SK-N-SH (cell line): ENCODE results near the gene AJUBA. TPM values are rescaled to one million over a fixed set of nuclear protein-coding genes. Genes with fewer than 3 reads are reported as not detected.

Experiments used
- CTCF ChIA-PET: fragments of 300-600, 350-600 bp; formaldehyde crosslinking; extraction: SDS; loops from one replicate; lab custom pipeline; 2021; lab: Yijun Ruan, JAX
- POLR2A ChIA-PET: fragments of 350-600 bp; sonication (Branson Sonifier 250); formaldehyde crosslinking; extraction: SDS; loops from one replicate; lab custom pipeline; 2020; ENCODE audit warnings: antibody characterized with exemption, inconsistent platforms; lab: Yijun Ruan, JAX
- DNase-seq: peaks from one replicate; pipeline ENCODE4 v3.0.0; 2012
- H2AFZ ChIP-seq: fragments of 200-600 bp; sonication (generic); 2 replicates; pipeline ENCODE4 v1.8.1; 2016; ENCODE audit warnings: antibody characterized with exemption, mild to moderate bottlenecking, low read depth
- H3F3A ChIP-seq: fragments of 200-600 bp; sonication (generic); replicated peaks from 2 replicates; pipeline ENCODE3; 2016; ENCODE audit warnings: antibody characterized with exemption, mild to moderate bottlenecking; ENCODE audit not compliant: insufficient read depth
- H3K27ac ChIP-seq, 2 experiments: fragments of 200-500 bp in 1 of 2; fragments of 200-600 bp in 1 of 2; sonication (Bioruptor generic) in 1 of 2; sonication (generic), shearing (Covaris generic) in 1 of 2; 2 replicates each; pipeline versions ENCODE4 v1.5.1 to v1.6.1; 2014 to 2016; ENCODE audit warnings: low read depth in 2 of 2, inconsistent platforms in 1 of 2, low read length in 1 of 2, mild to moderate bottlenecking in 1 of 2, mixed read lengths in 1 of 2
- H3K27me3 ChIP-seq: fragments of 200-600 bp; sonication (generic), shearing (Covaris generic); 2 replicates; pipeline ENCODE4 v1.6.1; 2016; ENCODE audit warnings: mixed run types; ENCODE audit not compliant: insufficient read depth
- H3K36me3 ChIP-seq, 2 experiments: fragments of 200-500 bp in 1 of 2; fragments of 200-600 bp in 1 of 2; sonication (Bioruptor generic) in 1 of 2; sonication (generic) in 1 of 2; replicated peaks in 1 of 2; 2 replicates each; pipeline versions ENCODE3 to v1.5.1; 2014 to 2016; ENCODE audit warnings: low read length in 1 of 2, mild to moderate bottlenecking in 1 of 2; ENCODE audit not compliant: insufficient read depth in 2 of 2, control insufficient read depth in 1 of 2
- H3K4me1 ChIP-seq, 2 experiments: fragments of 200-500 bp in 1 of 2; fragments of 200-600 bp in 1 of 2; sonication (Bioruptor generic) in 1 of 2; sonication (generic), shearing (Covaris generic) in 1 of 2; 2 replicates each; pipeline versions ENCODE4 v1.5.1 to v1.6.1; 2014 to 2016; ENCODE audit warnings: low read depth in 1 of 2, low read length in 1 of 2, mixed run types in 1 of 2; ENCODE audit not compliant: insufficient read depth in 2 of 2, control insufficient read depth in 1 of 2
- H3K4me2 ChIP-seq: fragments of 200-600 bp; sonication (generic), shearing (Covaris generic); 2 replicates; pipeline ENCODE4 v1.6.1; 2017; ENCODE audit warnings: mixed run types
- H3K4me3 ChIP-seq, 2 experiments: fragments of 200-500 bp in 1 of 2; fragments of 200-600 bp in 1 of 2; sonication (Bioruptor generic) in 1 of 2; sonication (generic), shearing (Covaris generic) in 1 of 2; 2 replicates each; pipeline versions ENCODE4 v1.5.1 to v1.8.1; 2014 to 2016; ENCODE audit warnings: low read depth in 2 of 2, inconsistent platforms in 1 of 2, low read length in 1 of 2, mild to moderate bottlenecking in 1 of 2, mixed read lengths in 1 of 2, moderate library complexity in 1 of 2
- H3K79me2 ChIP-seq: fragments of 200-600 bp; sonication (generic); 2 replicates; pipeline ENCODE4 v1.8.1; 2017; ENCODE audit warnings: mild to moderate bottlenecking; ENCODE audit not compliant: insufficient read depth
- H3K9ac ChIP-seq: fragments of 200-600 bp; sonication (generic); 2 replicates; pipeline ENCODE4 v1.6.1; 2017; ENCODE audit warnings: mixed run types
- H3K9me2 ChIP-seq: fragments of 200-600 bp; sonication (generic); 2 replicates; pipeline ENCODE4 v1.6.1; 2017; ENCODE audit warnings: mixed run types
- H3K9me3 ChIP-seq: fragments of 200-600 bp; sonication (generic); 2 replicates; pipeline ENCODE4 v1.6.1; 2017; ENCODE audit warnings: mixed run types, mild to moderate bottlenecking, moderate library complexity
- H4K20me1 ChIP-seq: fragments of 200-600 bp; sonication (generic); 2 replicates; pipeline ENCODE4 v1.6.1; 2017; ENCODE audit warnings: mild to moderate bottlenecking, mixed run types; ENCODE audit not compliant: insufficient read depth
- CHD2 ChIP-seq: fragments of 150-350 bp; IDR thresholded peaks from 2 replicates; pipeline ENCODE4 v1.6.1; 2018; ENCODE audit warnings: low read length; ENCODE audit not compliant: partially characterized antibody
- EP300 ChIP-seq, 2 experiments: IDR thresholded peaks; 2 replicates each; pipeline versions ENCODE4 v1.4.0 to v1.6.1; 2012; ENCODE audit warnings: borderline replicate concordance in 1 of 2, low read depth in 1 of 2, low read length in 1 of 2
- FOXJ3 ChIP-seq: sonication (generic); formaldehyde crosslinking; IDR thresholded peaks from 2 replicates; pipeline ENCODE4 v1.5.1; 2020; ENCODE audit warnings: mild to moderate bottlenecking, missing genetic modification reagents
- FOXM1 ChIP-seq: IDR thresholded peaks from 2 replicates; pipeline ENCODE4 v1.4.0; 2012; ENCODE audit warnings: low read depth, mild to moderate bottlenecking
- GABPA ChIP-seq: IDR thresholded peaks from 2 replicates; pipeline ENCODE4 v1.4.0; 2012; ENCODE audit warnings: low read depth, mild to moderate bottlenecking
- RCOR1 ChIP-seq: fragments of 150-350 bp; IDR thresholded peaks from 2 replicates; pipeline ENCODE4 v1.6.1; 2017; ENCODE audit warnings: antibody characterized with exemption, low read length
- RXRA ChIP-seq: IDR thresholded peaks from 2 replicates; pipeline ENCODE4 v1.4.0; 2012; ENCODE audit warnings: low read depth, mild to moderate bottlenecking, borderline replicate concordance
- SMC3 ChIP-seq: IDR thresholded peaks from 2 replicates; pipeline ENCODE4 v1.6.1; 2012; ENCODE audit warnings: low read depth, low read length, improper control_type of control experiment
- WGBS: methylation state at CpG from one replicate; pipeline ENCODE4 v1.1.6; 2017; ENCODE audit warnings: low lambda C conversion rate; 5-methylcytosine and 5-hydroxymethylcytosine counted together
- polyA plus RNA-seq, 3 experiments: library from polyadenylated mRNA; depleted of rRNA; stranded (reverse); fragments of >200 nt; gene quantifications; 2 replicates each; pipeline ENCODE4 v1.2.3, GENCODE V29; 2012
- TF ChIP-seq, protein P1 (sequence below): fragments of 200-600 bp; sonication (generic); IDR thresholded peaks from 2 replicates; pipeline ENCODE4 v1.6.1; 2017; ENCODE audit warnings: antibody characterized with exemption, mild to moderate bottlenecking, moderate library complexity
- TF ChIP-seq, protein P2 (sequence below): fragments of 150-350 bp; IDR thresholded peaks from 2 replicates; pipeline ENCODE4 v1.6.1; 2017; ENCODE audit warnings: antibody characterized with exemption, low read length, low read depth, borderline replicate concordance
- TF ChIP-seq, protein P3 (sequence below): fragments of 150-350 bp; IDR thresholded peaks from 2 replicates; pipeline ENCODE4 v1.6.1; 2016; ENCODE audit warnings: mild to moderate bottlenecking, low read depth, low read length
- TF ChIP-seq, protein P4 (sequence below): IDR thresholded peaks from 2 replicates; pipeline ENCODE4 v1.4.0; 2012; ENCODE audit warnings: low read depth, borderline replicate concordance

Gene AJUBA
- polyA plus RNA-seq, 1 of the 3 experiments (the other 2 are of a cell fraction): 24.4 TPM

DNA sequence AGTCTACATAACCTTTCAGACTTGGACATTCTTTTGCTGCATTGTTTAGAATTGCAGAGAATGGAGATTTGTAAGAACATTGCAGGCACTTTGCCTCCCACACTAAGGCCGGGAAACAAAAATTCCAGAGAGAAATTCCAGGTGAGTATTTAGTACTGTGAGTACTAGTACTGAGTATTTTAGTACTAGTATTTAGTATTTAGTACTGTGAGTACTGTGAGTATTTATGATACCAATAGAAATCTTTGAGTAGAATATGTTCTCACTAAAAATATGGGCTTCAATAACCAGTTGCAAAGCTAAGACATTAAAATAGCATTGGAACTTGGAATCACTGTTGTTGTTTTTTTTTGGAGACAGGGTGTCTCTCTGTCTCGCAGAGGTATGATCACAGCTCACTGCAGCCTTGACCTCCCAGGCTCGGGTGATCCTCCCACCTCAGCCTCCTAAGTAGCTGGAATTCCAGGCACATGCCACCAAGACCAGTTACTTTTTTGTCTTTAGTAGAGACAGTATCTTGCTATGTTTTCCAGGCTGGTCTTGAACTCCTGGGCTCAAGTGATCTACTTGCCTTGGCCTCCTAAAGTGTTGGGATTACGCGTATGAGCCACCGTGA lies 20.2 kb downstream of the AJUBA start:
- Histone ChIP-seq H3K4me3 (no peak overlapping the region), H3K36me3 (no peaks in the 10 kb centered on the region), H3K27ac (no peak overlapping the region), H3K4me2 (no peak overlapping the region), H3K27me3 (no peaks in the 10 kb centered on the region), H2AFZ (no peak overlapping the region), H3K9ac (no peak overlapping the region), H3K79me2 (no peaks in the 10 kb centered on the region), H3K9me3 (no peaks in the 10 kb centered on the region), H3K4me1 (no peaks in the 10 kb centered on the region), H4K20me1 (no peaks in the 10 kb centered on the region), H3K9me2 (no peaks in the 10 kb centered on the region), H3F3A (peaks cover 8% of the 10 kb centered on the region)
- WGBS: 90% methylated on average over 6 of the region's 6 CpGs
- ChIA-PET POLR2A (no interaction called here), CTCF (interaction anchor here (1.1 to 7.7 kb wide), 6 partner anchors 12 to 107 kb away, joined by 3 to 77 read pairs (median 6); partner anchors contain the start of gene PRMT5)
- TF ChIP-seq, protein P1, sequence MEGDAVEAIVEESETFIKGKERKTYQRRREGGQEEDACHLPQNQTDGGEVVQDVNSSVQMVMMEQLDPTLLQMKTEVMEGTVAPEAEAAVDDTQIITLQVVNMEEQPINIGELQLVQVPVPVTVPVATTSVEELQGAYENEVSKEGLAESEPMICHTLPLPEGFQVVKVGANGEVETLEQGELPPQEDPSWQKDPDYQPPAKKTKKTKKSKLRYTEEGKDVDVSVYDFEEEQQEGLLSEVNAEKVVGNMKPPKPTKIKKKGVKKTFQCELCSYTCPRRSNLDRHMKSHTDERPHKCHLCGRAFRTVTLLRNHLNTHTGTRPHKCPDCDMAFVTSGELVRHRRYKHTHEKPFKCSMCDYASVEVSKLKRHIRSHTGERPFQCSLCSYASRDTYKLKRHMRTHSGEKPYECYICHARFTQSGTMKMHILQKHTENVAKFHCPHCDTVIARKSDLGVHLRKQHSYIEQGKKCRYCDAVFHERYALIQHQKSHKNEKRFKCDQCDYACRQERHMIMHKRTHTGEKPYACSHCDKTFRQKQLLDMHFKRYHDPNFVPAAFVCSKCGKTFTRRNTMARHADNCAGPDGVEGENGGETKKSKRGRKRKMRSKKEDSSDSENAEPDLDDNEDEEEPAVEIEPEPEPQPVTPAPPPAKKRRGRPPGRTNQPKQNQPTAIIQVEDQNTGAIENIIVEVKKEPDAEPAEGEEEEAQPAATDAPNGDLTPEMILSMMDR: no peak
- TF ChIP-seq RCOR1 (no peak), GABPA (no peak), SMC3 (no peak), RXRA (no peak), CHD2 (no peak), FOXJ3 (no peak), EP300 (IDR thresholded peaks at IDR 0.05; ENCODE audit: borderline replicate concordance in 1 of 2, low read depth in 1 of 2, low read length in 1 of 2) (no peak), FOXM1 (no peak)
- TF ChIP-seq, protein P2, sequence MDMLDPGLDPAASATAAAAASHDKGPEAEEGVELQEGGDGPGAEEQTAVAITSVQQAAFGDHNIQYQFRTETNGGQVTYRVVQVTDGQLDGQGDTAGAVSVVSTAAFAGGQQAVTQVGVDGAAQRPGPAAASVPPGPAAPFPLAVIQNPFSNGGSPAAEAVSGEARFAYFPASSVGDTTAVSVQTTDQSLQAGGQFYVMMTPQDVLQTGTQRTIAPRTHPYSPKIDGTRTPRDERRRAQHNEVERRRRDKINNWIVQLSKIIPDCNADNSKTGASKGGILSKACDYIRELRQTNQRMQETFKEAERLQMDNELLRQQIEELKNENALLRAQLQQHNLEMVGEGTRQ: no peak
- TF ChIP-seq, protein P3, sequence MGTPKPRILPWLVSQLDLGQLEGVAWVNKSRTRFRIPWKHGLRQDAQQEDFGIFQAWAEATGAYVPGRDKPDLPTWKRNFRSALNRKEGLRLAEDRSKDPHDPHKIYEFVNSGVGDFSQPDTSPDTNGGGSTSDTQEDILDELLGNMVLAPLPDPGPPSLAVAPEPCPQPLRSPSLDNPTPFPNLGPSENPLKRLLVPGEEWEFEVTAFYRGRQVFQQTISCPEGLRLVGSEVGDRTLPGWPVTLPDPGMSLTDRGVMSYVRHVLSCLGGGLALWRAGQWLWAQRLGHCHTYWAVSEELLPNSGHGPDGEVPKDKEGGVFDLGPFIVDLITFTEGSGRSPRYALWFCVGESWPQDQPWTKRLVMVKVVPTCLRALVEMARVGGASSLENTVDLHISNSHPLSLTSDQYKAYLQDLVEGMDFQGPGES: no peak
- TF ChIP-seq, protein P4, sequence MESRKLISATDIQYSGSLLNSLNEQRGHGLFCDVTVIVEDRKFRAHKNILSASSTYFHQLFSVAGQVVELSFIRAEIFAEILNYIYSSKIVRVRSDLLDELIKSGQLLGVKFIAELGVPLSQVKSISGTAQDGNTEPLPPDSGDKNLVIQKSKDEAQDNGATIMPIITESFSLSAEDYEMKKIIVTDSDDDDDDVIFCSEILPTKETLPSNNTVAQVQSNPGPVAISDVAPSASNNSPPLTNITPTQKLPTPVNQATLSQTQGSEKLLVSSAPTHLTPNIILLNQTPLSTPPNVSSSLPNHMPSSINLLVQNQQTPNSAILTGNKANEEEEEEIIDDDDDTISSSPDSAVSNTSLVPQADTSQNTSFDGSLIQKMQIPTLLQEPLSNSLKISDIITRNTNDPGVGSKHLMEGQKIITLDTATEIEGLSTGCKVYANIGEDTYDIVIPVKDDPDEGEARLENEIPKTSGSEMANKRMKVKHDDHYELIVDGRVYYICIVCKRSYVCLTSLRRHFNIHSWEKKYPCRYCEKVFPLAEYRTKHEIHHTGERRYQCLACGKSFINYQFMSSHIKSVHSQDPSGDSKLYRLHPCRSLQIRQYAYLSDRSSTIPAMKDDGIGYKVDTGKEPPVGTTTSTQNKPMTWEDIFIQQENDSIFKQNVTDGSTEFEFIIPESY: no peak
- DNase-seq: no peak
